ENCODE data around the gene STAG1.
"Not testable (repeated sequence)": the region's sequence is repeated elsewhere in the genome, so short reads cannot be mapped to it uniquely, and the experiment has no call there.

The STAG1 gene

GRCh38 chr3:136476280-136476679, 275.9 kb downstream of the STAG1 start:
- TF ChIP-seq, protein P1, sequence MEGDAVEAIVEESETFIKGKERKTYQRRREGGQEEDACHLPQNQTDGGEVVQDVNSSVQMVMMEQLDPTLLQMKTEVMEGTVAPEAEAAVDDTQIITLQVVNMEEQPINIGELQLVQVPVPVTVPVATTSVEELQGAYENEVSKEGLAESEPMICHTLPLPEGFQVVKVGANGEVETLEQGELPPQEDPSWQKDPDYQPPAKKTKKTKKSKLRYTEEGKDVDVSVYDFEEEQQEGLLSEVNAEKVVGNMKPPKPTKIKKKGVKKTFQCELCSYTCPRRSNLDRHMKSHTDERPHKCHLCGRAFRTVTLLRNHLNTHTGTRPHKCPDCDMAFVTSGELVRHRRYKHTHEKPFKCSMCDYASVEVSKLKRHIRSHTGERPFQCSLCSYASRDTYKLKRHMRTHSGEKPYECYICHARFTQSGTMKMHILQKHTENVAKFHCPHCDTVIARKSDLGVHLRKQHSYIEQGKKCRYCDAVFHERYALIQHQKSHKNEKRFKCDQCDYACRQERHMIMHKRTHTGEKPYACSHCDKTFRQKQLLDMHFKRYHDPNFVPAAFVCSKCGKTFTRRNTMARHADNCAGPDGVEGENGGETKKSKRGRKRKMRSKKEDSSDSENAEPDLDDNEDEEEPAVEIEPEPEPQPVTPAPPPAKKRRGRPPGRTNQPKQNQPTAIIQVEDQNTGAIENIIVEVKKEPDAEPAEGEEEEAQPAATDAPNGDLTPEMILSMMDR (conservative IDR thresholded peaks at IDR 0.05; ENCODE audit: low read depth, low read length), result no peak
- H3K4me3 ChIP-seq (ENCODE audit: low read length), result no peak overlapping the region
- no peak for DNase-seq (ENCODE audit: low read depth)

- not testable (repeated sequence) for DNase-seq (ENCODE audit: low read depth); H3K4me3 ChIP-seq (ENCODE audit: low read length)
Measured at GRCh38 chr3:136474876-136475275, 277.3 kb downstream of the STAG1 start.

DNA sequence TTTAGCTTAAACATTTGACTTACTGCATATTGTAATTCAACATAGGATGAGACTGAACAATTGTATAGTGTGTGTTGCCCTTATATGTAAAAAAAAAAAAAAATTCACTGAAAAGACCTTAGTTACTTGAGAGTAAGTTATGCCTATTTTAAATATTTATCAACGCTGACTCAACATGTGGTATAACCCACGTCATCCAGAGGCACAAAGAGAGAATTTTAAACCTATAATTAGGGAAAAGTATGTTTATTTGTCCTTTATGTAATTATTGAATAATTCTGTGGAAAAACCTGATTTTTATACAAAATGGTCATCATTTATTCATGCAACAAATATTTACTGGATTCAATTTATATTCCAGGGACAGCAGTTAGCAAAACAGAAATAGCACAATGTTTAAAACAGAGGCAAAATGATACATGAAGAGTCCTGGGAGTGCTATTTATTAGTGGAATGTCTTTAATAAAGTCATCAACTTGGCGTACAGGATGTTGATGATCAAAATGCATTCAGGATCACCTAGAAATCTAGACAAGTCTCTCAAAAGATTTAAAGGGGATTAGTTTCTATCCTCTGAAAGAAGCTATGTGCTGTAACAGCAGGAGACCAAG, 278.4 kb downstream of the STAG1 start:
- no peak overlapping the region for H3K4me3 ChIP-seq (ENCODE audit: low read length)
- TF ChIP-seq, protein P1 (conservative IDR thresholded peaks at IDR 0.05; ENCODE audit: low read depth, low read length), result no peak
- no peak for DNase-seq (ENCODE audit: low read depth)

DNA sequence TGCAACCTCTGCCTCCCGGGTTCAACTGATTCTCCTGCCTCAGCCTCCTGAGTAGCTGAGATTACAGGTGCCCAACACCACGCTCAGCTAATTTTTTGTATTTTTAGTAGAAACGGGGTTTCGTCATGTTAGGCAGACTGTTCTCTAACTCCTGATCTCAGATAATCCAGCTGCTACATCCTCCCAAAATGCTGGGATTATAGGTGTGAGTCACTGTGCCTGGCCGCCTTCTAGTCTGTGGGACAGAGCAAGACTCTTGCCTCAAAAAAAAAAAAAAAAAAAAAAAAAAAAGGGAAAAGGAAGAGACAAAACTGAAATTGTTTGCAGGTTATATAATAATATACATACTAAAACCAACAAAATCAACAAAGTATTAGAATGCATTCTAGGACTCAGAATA, 286.9 kb downstream of the STAG1 start:
- no peak for DNase-seq (ENCODE audit: low read depth)
- H3K4me3 ChIP-seq (ENCODE audit: low read length), result no peak overlapping the region
- TF ChIP-seq, protein P1 (conservative IDR thresholded peaks at IDR 0.05; ENCODE audit: low read depth, low read length), result no peak

GRCh38 chr3:136464502-136464901, 287.7 kb downstream of the STAG1 start:
- TF ChIP-seq, protein P1 (conservative IDR thresholded peaks at IDR 0.05; ENCODE audit: low read depth, low read length), result no peak
- H3K4me3 ChIP-seq (ENCODE audit: low read length), result no peak overlapping the region
- no peak for DNase-seq (ENCODE audit: low read depth)

- H3K4me3 ChIP-seq (ENCODE audit: low read length), result no peak overlapping the region
- TF ChIP-seq, protein P1 (conservative IDR thresholded peaks at IDR 0.05; ENCODE audit: low read depth, low read length), result no peak
- DNase-seq (ENCODE audit: low read depth), result no peak
Measured at GRCh38 chr3:136463170-136463569, 289.0 kb downstream of the STAG1 start.

GRCh38 chr3:136457793-136458192, 294.4 kb downstream of the STAG1 start:
- DNase-seq (ENCODE audit: low read depth), result no peak
- H3K4me3 ChIP-seq (ENCODE audit: low read length), result no peak overlapping the region

More at GRCh38 chr3:136457793-136458192, 294.4 kb downstream of the STAG1 start:
- TF ChIP-seq, protein P1 (conservative IDR thresholded peaks at IDR 0.05; ENCODE audit: low read depth, low read length), result no peak

Measured in retinal pigment epithelial cell (primary cell).